Right lobe of liver (tissue), 6 donors: Measurements from ENCODE around the gene KLC1. TPM values are rescaled to one million over a fixed set of nuclear protein-coding genes. Genes with fewer than 3 reads are reported as not detected.

Experiments used
- ATAC-seq, 4 donors: fragments of 200-7000 bp; cut with Tn5 transposase; one replicate each; pipeline ENCODE4 v1.9.1; 2020; ENCODE audit warnings: mild to moderate bottlenecking in 4 of 4, moderate library complexity in 4 of 4
- DNase-seq, 3 donors: peaks; one replicate each; pipeline ENCODE4 v3.0.0-alpha.2; 2020
- H3K27ac ChIP-seq, 3 donors: fragments of 200-600 bp; one replicate each; pipeline ENCODE4 v1.8.0; 2022
- H3K27me3 ChIP-seq, 2 donors: fragments of 200-600 bp; one replicate each; pipeline ENCODE4 v1.8.0; 2022
- H3K36me3 ChIP-seq, 4 donors: fragments of 200-600 bp; sonication (generic) in 1 of 4; one replicate each; pipeline versions ENCODE4 v1.5.1 to v1.8.0; 2017 to 2022; ENCODE audit warnings: control low read depth in 1 of 4
- H3K4me1 ChIP-seq, 4 donors: fragments of 200-600 bp; sonication (generic) in 1 of 4; one replicate each; pipeline versions ENCODE4 v1.5.1 to v1.8.0; 2017 to 2022; ENCODE audit warnings: control low read depth in 1 of 4
- H3K4me3 ChIP-seq, 3 donors: fragments of 200-600 bp; one replicate each; pipeline ENCODE4 v1.8.0; 2022
- H3K9me3 ChIP-seq, 4 donors: fragments of 200-600 bp; sonication (generic) in 1 of 4; one replicate each; pipeline versions ENCODE4 v1.5.1 to v1.8.0; 2017 to 2022; ENCODE audit warnings: control low read depth in 1 of 4
- POLR2A ChIP-seq: fragments of 450-650 bp; IDR thresholded peaks from one replicate; pipeline ENCODE4 v1.6.1; 2017; ENCODE audit warnings: antibody characterized with exemption, mild to moderate bottlenecking
- WGBS: methylation state at CpG from one replicate; pipeline ENCODE4 v1.1.6; 2018; ENCODE audit warnings: low coverage, low lambda C conversion rate; ENCODE audit not compliant: insufficient coverage; ENCODE audit errors: missing lambda C conversion rate; 5-methylcytosine and 5-hydroxymethylcytosine counted together
- intact Hi-C, 2 donors: fragments of 100-400 bp; cut with DNase I; formaldehyde crosslinking; loops; one replicate each; pipeline versions ENCODE4 v1.11.2 to v1.14.1; 2022
- total RNA-seq, 6 experiments: library from RNA; depleted of rRNA in 2 of 6; stranded (reverse); fragments of >200 nt in 2 of 6; fragmentation: NEBNext Ultra II Directional in 3 of 6; extraction: Animal tissue kit (Norgen Biotek cat#: 25700) in 3 of 6; gene quantifications; one replicate each; pipeline versions ENCODE4 v1.1.0 to v1.2.4, GENCODE V29; 2016 to 2023
- TF ChIP-seq, protein P1 (sequence below), 4 donors: fragments of 200-600 bp in 3 of 4; fragments of 450-650 bp in 1 of 4; IDR thresholded peaks; one replicate each; pipeline versions ENCODE4 v1.5.1 to v1.8.0; 2016 to 2022; ENCODE audit warnings: antibody characterized with exemption in 4 of 4, mild to moderate bottlenecking in 2 of 4
- donor health status: DM: no; HTN: yes; CAD: no.
- donor health status: DM: no; HTN: no; CAD: no.
- donor health status: DM: no; HTN: no; CAD: no.
- donor health status: DM: no; HTN: yes; CAD: no.
- donor health status: DM: no; HTN: yes; CAD: no.

The KLC1 gene
- total RNA-seq, 6 experiments from 2014 or later: 45.8 to 78.9 (median 58.0) TPM

DNA sequence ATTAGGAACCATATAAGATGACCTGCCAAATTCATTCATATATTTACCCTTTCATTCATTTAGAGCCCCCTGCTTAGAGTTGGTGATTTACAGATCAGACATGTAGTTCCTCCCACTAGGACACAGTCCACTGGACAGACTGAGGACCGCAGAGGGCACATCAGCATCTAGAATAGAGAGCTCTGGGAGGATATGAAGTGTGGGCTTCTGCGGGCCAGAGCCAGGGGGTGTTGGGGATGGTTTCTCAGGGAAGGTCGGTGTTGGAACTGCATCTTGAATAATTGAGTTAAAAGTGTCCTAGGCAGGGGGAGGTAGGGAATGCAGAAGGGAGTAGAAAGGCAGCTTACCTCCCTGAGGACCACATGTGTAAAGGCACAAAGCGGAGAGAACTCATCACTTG is 42.9 kb downstream of the KLC1 start:
- no peak for ATAC-seq
- TF ChIP-seq, protein P1, sequence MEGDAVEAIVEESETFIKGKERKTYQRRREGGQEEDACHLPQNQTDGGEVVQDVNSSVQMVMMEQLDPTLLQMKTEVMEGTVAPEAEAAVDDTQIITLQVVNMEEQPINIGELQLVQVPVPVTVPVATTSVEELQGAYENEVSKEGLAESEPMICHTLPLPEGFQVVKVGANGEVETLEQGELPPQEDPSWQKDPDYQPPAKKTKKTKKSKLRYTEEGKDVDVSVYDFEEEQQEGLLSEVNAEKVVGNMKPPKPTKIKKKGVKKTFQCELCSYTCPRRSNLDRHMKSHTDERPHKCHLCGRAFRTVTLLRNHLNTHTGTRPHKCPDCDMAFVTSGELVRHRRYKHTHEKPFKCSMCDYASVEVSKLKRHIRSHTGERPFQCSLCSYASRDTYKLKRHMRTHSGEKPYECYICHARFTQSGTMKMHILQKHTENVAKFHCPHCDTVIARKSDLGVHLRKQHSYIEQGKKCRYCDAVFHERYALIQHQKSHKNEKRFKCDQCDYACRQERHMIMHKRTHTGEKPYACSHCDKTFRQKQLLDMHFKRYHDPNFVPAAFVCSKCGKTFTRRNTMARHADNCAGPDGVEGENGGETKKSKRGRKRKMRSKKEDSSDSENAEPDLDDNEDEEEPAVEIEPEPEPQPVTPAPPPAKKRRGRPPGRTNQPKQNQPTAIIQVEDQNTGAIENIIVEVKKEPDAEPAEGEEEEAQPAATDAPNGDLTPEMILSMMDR (IDR thresholded peaks at IDR 0.05): no peak
- intact Hi-C loops: no loop called here
- H3K27ac ChIP-seq: no peak overlapping the region
- WGBS: 94% methylated on average over 4 of the region's 4 CpGs
- peaks cover 13 to 94% (median 50%) of the 10 kb centered on the region in 4 donors for H3K36me3 ChIP-seq
- no peak for DNase-seq
- H3K4me3 ChIP-seq: no peak overlapping the region
- no peaks in the 10 kb centered on the region for H3K27me3 ChIP-seq
- H3K9me3 ChIP-seq: no peaks in the 10 kb centered on the region
- no peaks in the 10 kb centered on the region for H3K4me1 ChIP-seq

DNA sequence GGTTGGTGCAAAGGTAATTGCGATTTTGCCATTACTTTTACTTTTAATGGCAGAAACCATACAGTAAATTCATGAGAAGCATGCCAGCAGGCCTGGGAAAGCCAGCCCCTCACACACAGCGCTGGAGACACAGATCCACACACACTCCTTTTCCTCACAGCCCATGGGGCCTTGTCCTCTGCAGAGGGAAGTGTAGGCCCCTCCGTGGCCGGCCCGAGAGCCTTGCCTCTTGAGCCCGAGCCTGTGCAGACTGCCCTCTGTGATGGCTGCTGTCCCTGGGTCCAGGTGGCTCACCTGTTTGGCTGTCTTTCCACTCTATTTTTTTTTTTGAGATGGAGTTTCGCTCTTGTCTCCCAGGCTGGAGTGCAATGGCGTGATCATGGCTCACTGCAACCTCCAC is 46.9 kb downstream of the KLC1 start:
- H3K4me1 ChIP-seq: no peaks in the 10 kb centered on the region
- peaks cover 15 to 98% (median 58%) of the 10 kb centered on the region in 4 donors for H3K36me3 ChIP-seq
- H3K4me3 ChIP-seq: no peak overlapping the region
- H3K9me3 ChIP-seq: no peaks in the 10 kb centered on the region
- intact Hi-C loops: no loop called here
- H3K27me3 ChIP-seq: no peaks in the 10 kb centered on the region
- DNase-seq (no peak), ATAC-seq (peak in 1 of 4 donors; percentile 35)
- 82% methylated on average over 4 of the region's 8 CpGs for WGBS
- TF ChIP-seq, protein P1 (IDR thresholded peaks at IDR 0.05): no peak
- TF ChIP-seq POLR2A: no peak
- H3K27ac ChIP-seq: no peak overlapping the region

DNA sequence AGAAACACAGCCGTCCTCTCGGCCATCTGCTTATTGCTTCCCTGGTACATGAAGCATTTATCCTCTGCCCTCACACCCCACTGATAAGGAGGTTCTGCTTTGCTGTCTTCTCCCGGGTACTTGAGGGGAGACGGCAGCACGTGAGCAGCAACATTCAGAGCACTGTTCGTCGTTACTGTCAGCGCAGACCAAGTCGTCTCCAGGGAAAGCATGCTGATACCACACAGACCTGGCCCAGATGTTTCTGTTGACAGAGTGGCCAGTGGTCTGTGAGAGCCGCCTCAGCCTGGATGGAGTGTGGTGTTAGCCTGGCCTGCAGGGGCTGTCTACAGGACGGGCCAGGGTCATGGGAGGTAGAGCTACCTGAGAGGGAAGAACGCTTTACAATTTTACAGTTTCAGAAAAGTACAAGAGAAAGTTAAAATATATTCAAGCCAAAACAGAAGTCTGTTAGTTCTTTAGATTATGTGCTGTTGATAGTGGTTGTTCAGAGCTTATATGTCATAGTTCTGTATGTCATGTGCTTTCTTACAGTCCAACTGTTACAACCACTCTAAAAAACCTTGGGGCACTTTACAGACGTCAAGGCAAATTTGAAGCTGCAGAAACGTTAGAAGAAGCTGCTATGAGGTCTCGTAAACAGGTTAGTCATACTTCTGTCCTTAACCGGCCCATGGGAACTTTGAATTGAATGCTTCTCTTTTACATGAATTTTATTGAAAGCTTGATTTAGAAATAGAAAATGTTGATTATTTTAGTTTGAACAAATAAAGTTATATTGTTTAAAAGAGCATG is 48.1 kb downstream of the KLC1 start:
- intact Hi-C loops: no loop called here
- Histone ChIP-seq H3K27ac (no peak overlapping the region), H3K27me3 (no peaks in the 10 kb centered on the region), H3K9me3 (no peaks in the 10 kb centered on the region), H3K4me3 (no peak overlapping the region), H3K4me1 (no peaks in the 10 kb centered on the region), H3K36me3 (peaks cover 21 to 98% (median 57%) of the 10 kb centered on the region in 4 donors)
- ATAC-seq (no peak), DNase-seq (no peak)
- WGBS: 76% methylated on average over 12 of the region's 16 CpGs
- no peak for TF ChIP-seq POLR2A
- TF ChIP-seq, protein P1 (IDR thresholded peaks at IDR 0.05): no peak

DNA sequence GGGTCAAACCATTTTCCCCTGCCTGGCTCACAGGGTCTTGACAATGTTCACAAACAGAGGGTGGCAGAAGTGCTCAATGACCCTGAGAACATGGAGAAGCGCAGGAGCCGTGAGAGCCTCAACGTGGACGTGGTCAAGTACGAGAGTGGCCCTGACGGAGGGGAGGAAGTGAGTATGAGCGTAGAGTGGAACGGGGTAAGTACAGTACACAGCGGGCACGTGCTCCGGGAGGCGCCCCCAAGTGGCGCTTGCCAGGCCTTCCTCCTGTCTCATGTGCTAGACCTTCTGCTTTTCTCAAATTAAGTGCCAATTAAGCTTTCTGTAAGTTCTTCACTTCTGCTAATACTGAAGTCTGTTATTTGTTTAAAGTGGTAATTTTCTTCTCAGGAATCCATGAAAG is 50.3 kb downstream of the KLC1 start:
- Histone ChIP-seq H3K4me3 (no peak overlapping the region), H3K9me3 (no peaks in the 10 kb centered on the region), H3K4me1 (no peaks in the 10 kb centered on the region), H3K36me3 (peaks cover 22 to 99% (median 45%) of the 10 kb centered on the region in 4 donors), H3K27ac (no peak overlapping the region), H3K27me3 (no peaks in the 10 kb centered on the region)
- DNase-seq (peak in 2 of 3 donors; percentile 56 to 69), ATAC-seq (peak; percentile 84 to 93 (median 91))
- no peak for TF ChIP-seq POLR2A
- TF ChIP-seq, protein P1 (IDR thresholded peaks at IDR 0.05): peak; percentile 12 to 45 (median 39)
- WGBS: 63% methylated on average over 13 of the region's 13 CpGs
- intact Hi-C loops: no loop called here
